Parathyroid adenoma (tissue), 2 donors: ENCODE results near the gene DGCR8.

Source experiments
- H2AFZ ChIP-seq: fragments of 300-600 bp; sonication (generic); one replicate; pipeline ENCODE4 v1.7.0; 2017; ENCODE audit warnings: antibody characterized with exemption, mild to moderate bottlenecking
- H3K27ac ChIP-seq: fragments of 300-600 bp; sonication (generic); one replicate; pipeline ENCODE4 v1.7.0; 2017
- H3K27me3 ChIP-seq: fragments of 300-600 bp; sonication (generic); one replicate; pipeline ENCODE4 v1.7.0; 2017; ENCODE audit warnings: low read length; ENCODE audit not compliant: control insufficient read depth, insufficient read depth
- H3K36me3 ChIP-seq: fragments of 300-600 bp; sonication (generic); one replicate; pipeline ENCODE4 v1.7.0; 2017; ENCODE audit warnings: low read length; ENCODE audit not compliant: control insufficient read depth, insufficient read depth
- H3K4me1 ChIP-seq: fragments of 300-600 bp; sonication (generic); one replicate; pipeline ENCODE4 v1.7.0; 2017; ENCODE audit warnings: control low read depth
- H3K4me2 ChIP-seq: fragments of 300-600 bp; sonication (generic); one replicate; pipeline ENCODE4 v1.7.0; 2017; ENCODE audit warnings: low read length
- H3K4me3 ChIP-seq: fragments of 300-600 bp; sonication (generic); one replicate; pipeline ENCODE4 v1.7.0; 2017; ENCODE audit warnings: low read depth, low read length
- H3K79me2 ChIP-seq: fragments of 300-600 bp; sonication (generic); one replicate; pipeline ENCODE4 v1.7.0; 2017; ENCODE audit warnings: control low read depth
- H3K9ac ChIP-seq: fragments of 300-600 bp; sonication (generic); one replicate; pipeline ENCODE4 v1.7.0; 2017; ENCODE audit warnings: mild to moderate bottlenecking
- H3K9me3 ChIP-seq: fragments of 300-600 bp; sonication (generic); one replicate; pipeline ENCODE4 v1.7.0; 2017; ENCODE audit warnings: low read length; ENCODE audit not compliant: control insufficient read depth
- CTCF ChIP-seq: fragments of 300-600 bp; sonication (generic); IDR thresholded peaks from one replicate; pipeline ENCODE4 v1.7.0; 2017; ENCODE audit warnings: antibody characterized with exemption, mild to moderate bottlenecking
- donor health status: primary hyperparathyroidism.

DGCR8 gene

DNA sequence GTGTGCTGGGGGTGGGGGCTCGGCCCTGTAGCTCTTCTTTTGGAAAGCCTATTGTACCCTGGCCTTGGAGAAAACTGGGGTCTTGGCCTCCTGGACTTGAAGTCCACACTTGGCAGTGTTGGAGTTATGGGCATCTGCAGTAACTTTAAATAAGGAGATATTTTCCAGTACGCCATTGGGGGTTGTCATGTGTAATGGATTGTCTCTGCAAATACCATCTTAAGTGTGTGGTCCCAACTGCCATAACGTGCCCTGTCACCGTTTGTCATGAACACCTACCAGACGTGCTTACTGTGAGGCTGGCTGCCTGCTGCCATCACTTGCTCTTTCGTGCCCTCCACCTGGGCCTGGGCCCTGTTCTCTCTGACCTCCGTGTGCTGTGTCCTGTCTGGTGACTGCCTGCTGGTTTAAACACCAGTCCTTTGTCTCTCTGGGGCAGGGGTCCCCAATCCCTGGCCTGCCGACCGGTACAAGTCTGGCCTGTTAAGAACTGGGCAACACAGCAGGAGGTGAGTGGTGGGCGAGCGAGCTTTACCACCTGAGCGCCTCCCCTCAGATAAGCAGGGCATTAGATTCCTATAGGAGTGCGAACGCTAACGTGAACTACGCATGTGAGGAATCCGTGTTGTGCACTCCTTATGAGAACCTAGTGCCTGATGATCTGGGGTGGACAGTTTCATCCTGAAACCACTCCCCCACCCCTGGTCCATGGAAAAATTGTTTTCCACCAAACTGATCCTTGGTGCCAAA, 48.0 kb downstream of the DGCR8 start:
- Histone ChIP-seq H3K9ac (no peak overlapping the region), H3K27ac (no peak overlapping the region), H3K4me2 (no peak overlapping the region), H3K79me2 (no peaks in the 10 kb centered on the region), H3K9me3 (no peaks in the 10 kb centered on the region), H2AFZ (no peak overlapping the region), H3K36me3 (no peaks in the 10 kb centered on the region), H3K27me3 (no peaks in the 10 kb centered on the region), H3K4me3 (no peak overlapping the region), H3K4me1 (peaks cover 4% of the 10 kb centered on the region)
- no peak for TF ChIP-seq CTCF

- Histone ChIP-seq H3K9ac (no peak overlapping the region), H2AFZ (no peak overlapping the region), H3K4me3 (no peak overlapping the region), H3K27me3 (no peaks in the 10 kb centered on the region), H3K36me3 (no peaks in the 10 kb centered on the region), H3K27ac (no peak overlapping the region), H3K9me3 (no peaks in the 10 kb centered on the region), H3K4me1 (peaks cover 4% of the 10 kb centered on the region), H3K4me2 (no peak overlapping the region), H3K79me2 (no peaks in the 10 kb centered on the region)
- no peak for TF ChIP-seq CTCF
Measured at GRCh38 chr22:20128619-20128901, 48.5 kb downstream of the DGCR8 start.

DNA sequence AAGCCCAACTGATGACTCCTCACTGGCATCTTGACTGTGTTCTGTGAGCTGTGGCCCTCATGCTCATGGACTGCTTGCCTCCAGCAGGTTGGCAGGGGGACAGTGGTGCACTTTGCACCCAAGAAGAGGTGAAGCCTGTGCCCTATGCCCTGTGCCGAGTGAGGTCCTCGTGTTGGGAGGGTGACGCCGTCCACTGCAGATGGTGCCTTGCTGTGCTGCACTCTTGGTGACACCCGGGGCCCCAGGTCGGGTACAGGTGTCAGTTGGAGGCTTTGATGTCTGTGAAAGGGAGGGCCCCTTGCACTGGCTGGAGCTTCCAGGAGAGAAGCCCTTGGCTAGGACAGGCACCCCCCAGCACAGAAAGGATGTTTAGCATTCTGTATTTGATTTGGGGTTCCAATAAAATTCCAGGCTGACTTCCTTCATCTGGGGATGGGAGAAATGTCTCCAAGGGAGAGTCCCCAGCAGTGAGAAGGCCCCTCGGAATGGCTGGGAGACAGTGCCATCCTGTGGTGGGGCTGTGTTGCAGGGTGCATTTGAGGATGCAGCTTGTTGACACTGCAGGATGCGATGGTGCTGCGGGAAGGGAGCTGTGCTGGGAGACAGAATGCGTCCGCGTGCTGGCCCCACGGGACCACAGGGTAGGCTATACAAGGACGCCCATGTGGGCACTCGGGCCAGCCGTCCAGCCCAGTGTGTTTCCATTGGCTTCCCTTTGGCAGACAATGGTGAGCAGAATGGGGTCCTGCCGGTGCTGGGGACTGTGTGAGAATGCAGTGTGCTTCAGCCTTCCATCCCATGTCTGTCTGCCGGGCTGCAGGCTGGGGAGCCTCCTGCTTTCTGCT, 49.1 kb downstream of the DGCR8 start:
- peaks cover 4% of the 10 kb centered on the region for H3K4me1 ChIP-seq
- H3K79me2 ChIP-seq = no peaks in the 10 kb centered on the region
- no peak overlapping the region for H3K4me2 ChIP-seq
- no peak overlapping the region for H2AFZ ChIP-seq
- no peak overlapping the region for H3K27ac ChIP-seq
- no peaks in the 10 kb centered on the region for H3K27me3 ChIP-seq
- H3K36me3 ChIP-seq = no peaks in the 10 kb centered on the region
- peak; percentile 13 for TF ChIP-seq CTCF
- no peak overlapping the region for H3K9ac ChIP-seq
- H3K4me3 ChIP-seq = no peak overlapping the region
- no peaks in the 10 kb centered on the region for H3K9me3 ChIP-seq

DNA sequence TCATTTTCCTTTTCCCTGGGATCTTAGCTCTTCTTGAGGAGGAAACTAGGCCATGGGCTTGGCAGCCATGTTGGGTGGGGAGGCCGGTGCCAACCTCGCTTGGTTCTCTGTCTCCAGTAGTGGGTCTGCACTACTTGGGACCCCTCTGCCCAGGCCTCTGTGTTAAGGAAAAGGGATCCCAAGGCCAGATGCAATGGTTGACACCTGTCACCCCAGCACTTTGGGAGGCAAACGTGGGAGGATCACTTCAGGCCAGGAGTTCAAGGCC, 49.6 kb downstream of the DGCR8 start:
- no peak for TF ChIP-seq CTCF
- H3K4me3 ChIP-seq = no peak overlapping the region
- no peaks in the 10 kb centered on the region for H3K9me3 ChIP-seq
- H3K9ac ChIP-seq = no peak overlapping the region
- no peak overlapping the region for H2AFZ ChIP-seq
- peaks cover 4% of the 10 kb centered on the region for H3K4me1 ChIP-seq
- no peak overlapping the region for H3K27ac ChIP-seq
- H3K4me2 ChIP-seq = no peak overlapping the region
- no peaks in the 10 kb centered on the region for H3K79me2 ChIP-seq
- H3K36me3 ChIP-seq = no peaks in the 10 kb centered on the region
- no peaks in the 10 kb centered on the region for H3K27me3 ChIP-seq

- Histone ChIP-seq H3K9me3 (no peaks in the 10 kb centered on the region), H3K27ac (no peak overlapping the region), H2AFZ (peak overlapping the region; percentile 84), H3K4me1 (peaks cover 4% of the 10 kb centered on the region), H3K79me2 (no peaks in the 10 kb centered on the region), H3K9ac (no peak overlapping the region), H3K4me2 (no peak overlapping the region), H3K4me3 (no peak overlapping the region), H3K27me3 (no peaks in the 10 kb centered on the region), H3K36me3 (no peaks in the 10 kb centered on the region)
- no peak for TF ChIP-seq CTCF
Measured at GRCh38 chr22:20130319-20130718, 50.3 kb downstream of the DGCR8 start.
